Femur (tissue), 1 donor: ENCODE measurements around the gene COL4A3.

Experiments used
- DNase-seq: peaks from one replicate; pipeline ENCODE4 v3.0.0-alpha.2; 2017

COL4A3 gene

GRCh38 chr2:227296671-227297405, 132.4 kb downstream of the COL4A3 start:
- DNase-seq = no peak

GRCh38 chr2:227301523-227301922, 137.1 kb downstream of the COL4A3 start:
- DNase-seq = no peak

GRCh38 chr2:227308784-227309183, 144.4 kb downstream of the COL4A3 start:
- DNase-seq = no peak

GRCh38 chr2:227310756-227311110, 146.3 kb downstream of the COL4A3 start:
- DNase-seq = no peak

- no peak for DNase-seq
Measured at GRCh38 chr2:227311861-227312506, 147.6 kb downstream of the COL4A3 start.

GRCh38 chr2:227312579-227312978, 148.2 kb downstream of the COL4A3 start:
- no peak for DNase-seq

GRCh38 chr2:227313310-227313709, 148.9 kb downstream of the COL4A3 start:
- DNase-seq = no peak

GRCh38 chr2:227317834-227318233, 153.4 kb downstream of the COL4A3 start:
- DNase-seq = no peak

GRCh38 chr2:227320305-227321094, 156.1 kb downstream of the COL4A3 start:
- no peak for DNase-seq

GRCh38 chr2:227322530-227323205, 158.2 kb downstream of the COL4A3 start:
- DNase-seq = no peak

- no peak for DNase-seq
Measured at GRCh38 chr2:227323818-227324217, 159.4 kb downstream of the COL4A3 start.

GRCh38 chr2:227324642-227324994, 160.2 kb downstream of the COL4A3 start:
- DNase-seq = peak; percentile 36

- peak; percentile 95 for DNase-seq
Measured at GRCh38 chr2:227324995-227325838, 160.8 kb downstream of the COL4A3 start, which contains the start of gene MFF. Gene MFF, plus strand, starts transcription at chr2:227325251. Its CDS starts 5,415 bp downstream, at chr2:227330666.

GRCh38 chr2:227325839-227326195, 161.4 kb downstream of the COL4A3 start:
- peak; percentile 49 for DNase-seq

- DNase-seq = no peak
Measured at GRCh38 chr2:227326783-227327182, 162.4 kb downstream of the COL4A3 start.

- no peak for DNase-seq
Measured at GRCh38 chr2:227335713-227336112, 171.3 kb downstream of the COL4A3 start.

- DNase-seq = no peak
Measured at GRCh38 chr2:227337442-227337841, 173.0 kb downstream of the COL4A3 start.

- DNase-seq = no peak
Measured at GRCh38 chr2:227339098-227339599, 174.7 kb downstream of the COL4A3 start.

GRCh38 chr2:227340106-227340505, 175.7 kb downstream of the COL4A3 start:
- no peak for DNase-seq

GRCh38 chr2:227341553-227341952, 177.1 kb downstream of the COL4A3 start:
- DNase-seq = no peak

GRCh38 chr2:227344231-227344630, 179.8 kb downstream of the COL4A3 start:
- no peak for DNase-seq

- no peak for DNase-seq
Measured at GRCh38 chr2:227347117-227347516, 182.7 kb downstream of the COL4A3 start.
